SJSA1 (cell line): ENCODE data around the gene ZNF266. TPM values are rescaled to one million over a fixed set of nuclear protein-coding genes. Genes with fewer than 3 reads are reported as not detected.

Experiments
- DNase-seq, 2 experiments: peaks; one replicate each; pipeline ENCODE4 v3.0.0-alpha.2; 2015 to 2020; ENCODE audit warnings: low spot score in 2 of 2, low read depth in 1 of 2
- H3K27ac ChIP-seq: fragments of 250-450 bp; sonication (Bioruptor Pico); 2 replicates; pipeline ENCODE4 v1.5.1; 2020; ENCODE audit warnings: mild to moderate bottlenecking, moderate library complexity
- H3K27me3 ChIP-seq: fragments of 250-450 bp; sonication (Bioruptor Pico); replicated peaks from 2 replicates; pipeline ENCODE4 v1.5.1; 2020; ENCODE audit warnings: mild to moderate bottlenecking, moderate library complexity
- H3K36me3 ChIP-seq: fragments of 250-450 bp; sonication (Bioruptor Pico); 2 replicates; pipeline ENCODE4 v1.5.1; 2020; ENCODE audit warnings: mild to moderate bottlenecking
- H3K4me1 ChIP-seq: fragments of 250-450 bp; sonication (Bioruptor Pico); replicated peaks from 2 replicates; pipeline ENCODE4 v1.6.1; 2021; ENCODE audit warnings: mild to moderate bottlenecking
- H3K4me3 ChIP-seq: fragments of 250-450 bp; sonication (Bioruptor Pico); 2 replicates; pipeline ENCODE4 v1.5.1; 2020; ENCODE audit warnings: mild to moderate bottlenecking
- H3K9me3 ChIP-seq: fragments of 250-450 bp; sonication (Bioruptor Pico); replicated peaks from 2 replicates; pipeline ENCODE4 v1.5.1; 2020; ENCODE audit warnings: mild to moderate bottlenecking
- total RNA-seq: library from RNA; depleted of rRNA; stranded (reverse); fragments of >200 nt; shearing (Covaris generic); gene quantifications from 2 replicates; pipeline ENCODE4 v1.2.3, GENCODE V29; 2014; rRNA removed

ZNF266 gene
- total RNA-seq, 1 experiment from 2014 or later: 16.1 TPM

DNA sequence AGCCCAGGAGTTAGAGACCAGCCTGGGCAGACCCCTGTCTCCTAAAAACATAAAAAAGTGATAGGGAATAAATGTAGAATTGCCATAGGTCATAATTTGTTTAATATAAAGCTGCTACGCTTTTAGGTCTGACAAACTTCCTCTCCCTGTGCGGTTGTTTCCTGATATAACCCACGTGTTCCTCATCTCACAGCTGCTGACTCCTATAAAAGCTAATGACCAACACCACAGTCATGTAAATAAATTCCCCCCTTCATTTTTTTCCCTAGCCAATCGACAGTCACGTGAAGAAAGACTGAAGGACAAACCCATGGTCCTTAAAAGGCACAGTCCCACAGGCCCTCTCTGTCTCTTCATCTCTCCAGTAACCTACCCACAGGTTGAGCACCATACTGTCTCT is 27.5 kb downstream of the ZNF266 start:
- no peak for DNase-seq
- Histone ChIP-seq H3K27ac (no peak overlapping the region), H3K9me3 (peaks cover 31% of the 10 kb centered on the region), H3K36me3 (peaks cover 15% of the 10 kb centered on the region), H3K27me3 (no peaks in the 10 kb centered on the region), H3K4me3 (no peak overlapping the region), H3K4me1 (no peaks in the 10 kb centered on the region; the same call in 1 of the 2 replicates)

DNA sequence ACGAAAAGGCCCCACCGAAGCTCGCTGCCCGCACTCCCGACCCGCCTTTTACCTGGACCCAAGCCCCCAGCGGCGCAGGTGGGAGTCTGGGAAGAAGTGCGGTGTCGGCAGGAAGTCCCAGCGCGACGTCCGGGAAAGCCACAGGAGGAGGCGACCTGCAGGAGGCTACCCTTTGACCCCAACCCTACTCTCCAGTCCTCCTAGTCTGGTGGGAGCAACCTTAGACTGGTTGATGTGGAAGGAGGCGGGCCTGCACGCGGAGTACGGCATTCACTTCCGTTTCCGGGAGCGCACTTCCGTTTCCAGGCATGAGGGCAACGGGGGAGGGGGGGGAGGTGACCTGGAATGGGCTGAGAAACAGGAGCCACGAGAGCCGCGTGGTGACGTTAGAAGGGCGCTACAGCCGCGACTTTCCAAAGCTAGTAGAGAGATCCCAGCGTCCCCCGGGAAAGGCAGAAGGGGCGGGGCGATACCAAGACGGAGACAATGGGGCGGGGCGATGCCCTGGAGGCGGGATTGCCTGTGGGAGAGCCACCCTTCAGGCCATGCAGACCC is 28.5 kb downstream of the ZNF266 start:
- no peak overlapping the region for H3K27ac ChIP-seq
- peaks cover 6% of the 10 kb centered on the region for H3K36me3 ChIP-seq
- no peaks in the 10 kb centered on the region for H3K27me3 ChIP-seq
- peak in 1 of 2 experiments; percentile 45 for DNase-seq
- H3K9me3 ChIP-seq: peaks cover 23% of the 10 kb centered on the region
- H3K4me1 ChIP-seq: no peaks in the 10 kb centered on the region; the same call in 1 of the 2 replicates
- H3K4me3 ChIP-seq: peak overlapping the region; percentile 20

DNA sequence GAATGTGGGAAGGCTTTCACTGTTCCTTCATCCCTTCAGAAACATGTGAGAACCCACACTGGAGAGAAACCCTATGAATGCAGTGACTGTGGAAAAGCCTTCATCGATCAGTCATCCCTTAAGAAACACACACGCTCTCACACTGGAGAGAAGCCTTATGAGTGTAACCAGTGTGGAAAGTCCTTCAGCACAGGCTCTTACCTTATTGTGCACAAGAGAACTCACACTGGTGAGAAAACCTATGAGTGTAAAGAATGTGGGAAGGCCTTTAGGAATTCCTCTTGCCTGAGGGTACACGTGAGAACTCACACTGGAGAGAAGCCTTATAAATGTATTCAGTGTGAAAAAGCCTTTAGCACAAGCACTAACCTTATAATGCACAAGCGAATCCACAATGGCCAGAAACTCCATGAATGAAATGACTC is 54.0 kb downstream of the ZNF266 start:
- Histone ChIP-seq H3K36me3 (no peaks in the 10 kb centered on the region), H3K4me3 (no peak overlapping the region), H3K27me3 (no peaks in the 10 kb centered on the region), H3K9me3 (peaks cover 34% of the 10 kb centered on the region), H3K27ac (no peak overlapping the region), H3K4me1 (no peaks in the 10 kb centered on the region)
- DNase-seq: no peak

DNA sequence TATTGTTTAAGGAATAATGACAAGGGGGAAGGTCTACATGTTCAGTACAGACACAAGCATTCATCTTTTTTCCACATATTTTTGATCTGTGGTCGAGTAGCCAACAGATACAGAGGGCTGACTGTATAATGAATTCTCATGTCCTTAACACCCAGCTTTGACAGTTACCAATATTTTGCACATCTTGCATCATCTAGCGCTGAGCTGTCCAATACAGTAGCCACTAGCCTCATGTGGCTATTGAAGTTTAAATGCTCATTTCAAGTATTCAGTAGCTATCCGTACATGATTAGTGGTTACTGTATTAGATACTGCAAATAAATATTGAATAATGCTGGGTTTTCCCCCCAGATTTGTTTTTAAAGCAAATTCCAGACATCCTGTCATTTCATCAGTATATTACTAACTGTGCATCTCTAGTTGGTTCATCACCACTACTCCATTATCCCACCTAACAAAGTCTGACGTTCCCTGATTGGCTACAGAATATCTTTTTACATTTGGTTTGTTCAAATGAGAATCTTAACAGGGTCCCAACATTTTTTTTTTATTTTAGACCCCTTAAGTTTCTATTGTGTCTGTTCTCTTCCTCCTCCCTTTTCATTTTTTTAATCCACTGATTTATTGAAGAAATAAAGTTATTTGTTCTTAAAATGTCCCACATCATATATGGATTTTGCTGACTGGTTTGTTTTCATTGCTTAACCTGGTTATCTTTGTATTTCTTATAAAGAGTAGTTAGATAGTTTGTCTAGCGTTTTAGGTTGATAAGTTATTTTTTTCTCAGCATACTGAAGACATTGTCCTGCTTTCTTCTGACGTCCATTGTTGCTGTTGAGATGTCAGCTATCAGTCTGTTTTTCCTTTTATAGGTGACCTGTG is 64.4 kb downstream of the ZNF266 start:
- DNase-seq: no peak
- Histone ChIP-seq H3K36me3 (no peaks in the 10 kb centered on the region), H3K4me1 (no peaks in the 10 kb centered on the region), H3K27ac (no peak overlapping the region), H3K4me3 (no peak overlapping the region), H3K27me3 (no peaks in the 10 kb centered on the region), H3K9me3 (peaks cover 10% of the 10 kb centered on the region; the same call in 1 of the 2 replicates)

DNA sequence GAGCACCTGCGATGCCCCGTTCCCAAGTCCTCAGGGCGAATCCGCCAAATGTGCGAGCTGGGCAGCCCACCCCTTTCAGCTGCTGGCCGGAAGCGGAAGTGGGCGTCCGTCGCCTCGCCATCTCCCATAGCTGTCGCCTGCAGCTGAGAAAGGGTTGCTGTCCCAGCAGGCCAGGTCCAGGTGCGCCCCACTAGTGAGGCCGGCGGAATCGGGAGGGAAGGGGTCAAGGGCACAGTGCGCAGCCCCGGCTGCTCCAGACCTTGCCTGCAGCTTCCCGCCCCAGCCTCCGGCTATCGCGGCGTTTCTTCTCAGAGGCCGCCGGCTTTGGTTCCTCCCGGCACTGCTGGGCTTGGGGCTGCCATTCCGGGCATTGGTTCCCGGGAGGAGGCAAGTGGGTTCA is 72.5 kb downstream of the ZNF266 start, which contains the start of gene ZNF177:
TSS of gene ZNF177 (plus strand) at position 109 of the 400 bp plus-strand sequence. CDS start 15,299 bp downstream, outside the sequence.
- Histone ChIP-seq H3K4me1 (no peaks in the 10 kb centered on the region), H3K4me3 (peak within 1 kb of the TSS; percentile 30), H3K36me3 (no peaks in the 10 kb centered on the region), H3K27me3 (no peaks in the 10 kb centered on the region), H3K9me3 (no peaks in the 10 kb centered on the region; the same call in none of the 2 replicates), H3K27ac (no peak within 1 kb of the TSS)
- DNase-seq: no peak

Other genes starting within 250 kb of the ZNF266 start
- gene OR7D4, start 216.0 kb downstream of the ZNF266 start, total RNA-seq: not detected in 2 replicates
- not detected in 2 replicates for gene OR7E24, start 184.6 kb downstream of the ZNF266 start, total RNA-seq
- 8.0 and 13.6 TPM in 2 replicates for gene ZNF699, start 125.7 kb downstream of the ZNF266 start, total RNA-seq
- 15.8 and 18.4 TPM in 2 replicates for gene ZNF559, start 111.4 kb downstream of the ZNF266 start, total RNA-seq
- 1.8 TPM in 1 of 2 replicates, not detected in the other for gene ZNF177, start 72.6 kb downstream of the ZNF266 start, total RNA-seq
- gene ZNF560, start 63.0 kb upstream of the ZNF266 start, total RNA-seq: not detected in 2 replicates
- gene ZNF426, start 103.1 kb upstream of the ZNF266 start, total RNA-seq: 4.7 and 5.9 TPM in 2 replicates
- gene ZNF121, start 148.9 kb upstream of the ZNF266 start, total RNA-seq: 22.9 and 29.1 TPM in 2 replicates
- 9.8 and 14.5 TPM in 2 replicates for gene ZNF561, start 185.7 kb upstream of the ZNF266 start, total RNA-seq
- gene ZNF562, start 239.5 kb upstream of the ZNF266 start, total RNA-seq: 7.8 and 9.6 TPM in 2 replicates